HepG2 (cell line): Measurements from ENCODE around the gene ADAMTS13. TPM values are rescaled to one million over a fixed set of nuclear protein-coding genes. Genes with fewer than 3 reads are reported as not detected.

Experiments
- BHLHE40 ChIP-seq: IDR thresholded peaks from 2 replicates; pipeline ENCODE4 v1.6.1; 2011; ENCODE audit warnings: low read length, improper control_type of control experiment
- HES4 ChIP-seq: sonication (generic); formaldehyde crosslinking; IDR thresholded peaks from 2 replicates; pipeline ENCODE4 v1.9.0; 2021; ENCODE audit warnings: mild to moderate bottlenecking, missing genetic modification reagents, borderline replicate concordance
- MAX ChIP-seq: IDR thresholded peaks from 2 replicates; pipeline ENCODE4 v1.6.1; 2012; ENCODE audit warnings: inconsistent platforms
- MXI1 ChIP-seq: IDR thresholded peaks from 3 replicates; pipeline ENCODE4 v1.6.1; 2012; ENCODE audit warnings: low read depth, low read length, inconsistent platforms, borderline replicate concordance
- RFXAP ChIP-seq: sonication (generic); formaldehyde crosslinking; IDR thresholded peaks from 2 replicates; pipeline ENCODE4 v1.4.0; 2020; ENCODE audit warnings: missing genetic modification reagents, borderline replicate concordance
- SRSF1 ChIP-seq: fragments of 200-400 bp; formaldehyde crosslinking; optimal IDR thresholded peaks from 2 replicates; pipeline ENCODE3; 2017; ENCODE audit warnings: mild to moderate bottlenecking, low read depth, low read length, moderate library complexity
- TAF1 ChIP-seq: sonication (generic); formaldehyde crosslinking; IDR thresholded peaks from 2 replicates; pipeline ENCODE4 v1.4.0; 2020; ENCODE audit warnings: missing genetic modification reagents
- ZBTB40 ChIP-seq, 2 experiments: fragments of 450-650 bp in 1 of 2; sonication (generic) in 1 of 2; formaldehyde crosslinking in 1 of 2; IDR thresholded peaks; 2 replicates each; pipeline versions ENCODE4 v1.6.1 to v1.8.0; 2016 to 2022; ENCODE audit warnings: antibody characterized with exemption in 1 of 2, mild to moderate bottlenecking in 1 of 2, missing genetic modification reagents in 1 of 2
- ZBTB7A ChIP-seq: sonication (generic); formaldehyde crosslinking; IDR thresholded peaks from 2 replicates; pipeline ENCODE4 v1.8.0; 2022; ENCODE audit warnings: mild to moderate bottlenecking, missing genetic modification reagents
- ZNF101 ChIP-seq: sonication (generic); formaldehyde crosslinking; IDR thresholded peaks from 2 replicates; pipeline ENCODE4 v1.4.0; 2020; ENCODE audit warnings: mild to moderate bottlenecking, low read depth, missing genetic modification reagents, borderline replicate concordance
- ZNF280D ChIP-seq: sonication (generic); formaldehyde crosslinking; IDR thresholded peaks from 2 replicates; pipeline ENCODE4 v1.5.1; 2020; ENCODE audit warnings: mild to moderate bottlenecking, missing genetic modification reagents
- ZNF354B ChIP-seq: sonication (generic); formaldehyde crosslinking; IDR thresholded peaks from 2 replicates; pipeline ENCODE4 v1.8.0; 2022; ENCODE audit warnings: mild to moderate bottlenecking, missing genetic modification reagents
- ZNF558 ChIP-seq: sonication (generic); formaldehyde crosslinking; IDR thresholded peaks from 2 replicates; pipeline ENCODE4 v1.9.0; 2022; ENCODE audit warnings: mild to moderate bottlenecking, missing genetic modification reagents, borderline replicate concordance
- ZNF572 ChIP-seq: sonication (generic); formaldehyde crosslinking; IDR thresholded peaks from 2 replicates; pipeline ENCODE4 v1.5.1; 2020; ENCODE audit warnings: mild to moderate bottlenecking, missing genetic modification reagents
- ZNF670 ChIP-seq: sonication (generic); formaldehyde crosslinking; IDR thresholded peaks from 2 replicates; pipeline ENCODE4 v1.8.0; 2022; ENCODE audit warnings: mild to moderate bottlenecking, missing genetic modification reagents, borderline replicate concordance
- ZNF790 ChIP-seq: sonication (generic); formaldehyde crosslinking; IDR thresholded peaks from 2 replicates; pipeline ENCODE4 v1.8.0; 2022; ENCODE audit warnings: missing genetic modification reagents, mild to moderate bottlenecking, borderline replicate concordance
- polyA plus RNA-seq, 8 experiments: library from polyadenylated mRNA; depleted of rRNA in 3 of 8; stranded (reverse) in 7 of 8; unstranded in 1 of 8; fragments of >200 nt; fragmentation: Illumina TruSeq in 4 of 8; extraction: Trizol in 4 of 8; gene quantifications; 2 replicates each; pipeline versions ENCODE4 v1.2.1 to v1.2.3, GENCODE V29; 2011 to 2016; ENCODE audit warnings: low read depth in 4 of 8, missing spikeins in 1 of 8, mixed read lengths in 1 of 8; ENCODE audit not compliant: insufficient read depth in 1 of 8
- total RNA-seq, 5 experiments: library from RNA; depleted of rRNA; stranded (reverse); fragments of >200 nt; fragmentation: Illumina TruSeq; extraction: Trizol; gene quantifications; 2 replicates each; pipeline ENCODE4 v1.2.3, GENCODE V29; 2016; ENCODE audit warnings: low read depth in 1 of 5

ADAMTS13 gene
- total and polyA plus RNA-seq, 2 of the 13 experiments (the other 11 are each of a cell fraction or from before 2014, with no cell fraction given): 0.91 to 4.5 TPM

GRCh38 chr9:133421615-133422542 is at the start of gene ADAMTS13 (continued):
- no peak for TF ChIP-seq ZBTB40 (IDR thresholded peaks at IDR 0.05)
- no peak for TF ChIP-seq ZBTB40 (CRISPR knock-in tag; IDR thresholded peaks at IDR 0.05)
- TF ChIP-seq ZNF280D (CRISPR knock-in tag): no peak
- TF ChIP-seq ZNF670 (CRISPR knock-in tag): no peak
- TF ChIP-seq ZNF101: no peak
- TF ChIP-seq ZNF354B: no peak
- TF ChIP-seq MXI1: no peak
- TF ChIP-seq ZNF558 (CRISPR knock-in tag): no peak
- 0 out of 2 replicates have a peak, but pooled peaks have one; percentile 51 for TF ChIP-seq ZBTB7A (CRISPR knock-in tag)
- TF ChIP-seq SRSF1: no peak
- TF ChIP-seq MAX: 0 out of 2 replicates have a peak, but pooled peaks have one; percentile 17
- no peak for TF ChIP-seq BHLHE40
- no peak for TF ChIP-seq ZNF790
- TF ChIP-seq RFXAP (CRISPR knock-in tag): no peak
- no peak; the same call in 1 of the 2 replicates for TF ChIP-seq ZNF572 (CRISPR knock-in tag)
- TF ChIP-seq HES4: 0 out of 2 replicates have a peak, but pooled peaks have one; percentile 25
- no peak for TF ChIP-seq TAF1 (CRISPR knock-in tag)
